SIG-M5 (cell line): ENCODE data around the gene CMSS1.

Experiments
- DNase-seq: peaks from one replicate; lab custom pipeline; 2025; lab: John Stamatoyannopoulos, UW

CMSS1 gene

GRCh38 chr3:99875581-99875928, 57.9 kb downstream of the CMSS1 start:
- no peak for DNase-seq

GRCh38 chr3:99875929-99876841, 58.5 kb downstream of the CMSS1 start:
- DNase-seq: peak; percentile 9

GRCh38 chr3:99877031-99877579, 59.4 kb downstream of the CMSS1 start:
- DNase-seq: no peak

GRCh38 chr3:99878005-99878404, 60.3 kb downstream of the CMSS1 start:
- no peak for DNase-seq

GRCh38 chr3:99879275-99879674, 61.6 kb downstream of the CMSS1 start:
- DNase-seq: no peak

GRCh38 chr3:99881121-99881524, 63.5 kb downstream of the CMSS1 start:
- DNase-seq: no peak

- no peak for DNase-seq
Measured at GRCh38 chr3:99882436-99883137, 64.9 kb downstream of the CMSS1 start.

GRCh38 chr3:99883138-99883461, 65.4 kb downstream of the CMSS1 start:
- DNase-seq: no peak

- no peak for DNase-seq
Measured at GRCh38 chr3:99883693-99884092, 66.0 kb downstream of the CMSS1 start.

- DNase-seq: no peak
Measured at GRCh38 chr3:99884484-99884883, 66.8 kb downstream of the CMSS1 start.

GRCh38 chr3:99885085-99885484, 67.4 kb downstream of the CMSS1 start:
- no peak for DNase-seq

- no peak for DNase-seq
Measured at GRCh38 chr3:99885851-99886250, 68.2 kb downstream of the CMSS1 start.

- DNase-seq: no peak
Measured at GRCh38 chr3:99891610-99892285, 74.1 kb downstream of the CMSS1 start.

- no peak for DNase-seq
Measured at GRCh38 chr3:99892332-99892731, 74.7 kb downstream of the CMSS1 start.

- no peak for DNase-seq
Measured at GRCh38 chr3:99895131-99895696, 77.6 kb downstream of the CMSS1 start.

GRCh38 chr3:99895703-99896441, 78.2 kb downstream of the CMSS1 start:
- peak; percentile 91 for DNase-seq

GRCh38 chr3:99896482-99896881, 78.8 kb downstream of the CMSS1 start:
- DNase-seq: no peak

GRCh38 chr3:99899603-99900002, 81.9 kb downstream of the CMSS1 start:
- DNase-seq: no peak

GRCh38 chr3:99900248-99900647, 82.6 kb downstream of the CMSS1 start:
- no peak for DNase-seq

- DNase-seq: no peak
Measured at GRCh38 chr3:99901200-99901926, 83.7 kb downstream of the CMSS1 start.

- DNase-seq: no peak
Measured at GRCh38 chr3:99902091-99902490, 84.4 kb downstream of the CMSS1 start.
